Measurements from ENCODE around the gene SIDT2. TPM values are rescaled to one million over a fixed set of nuclear protein-coding genes. Genes with fewer than 3 reads are reported as not detected.

The SIDT2 gene
- total and polyA plus RNA-seq, 2 experiments from 2014 or later = 16.1 to 32.9 TPM

- H3K36me3 ChIP-seq = peaks cover 13% of the 10 kb centered on the region
- H3K9me3 ChIP-seq (ENCODE audit: low read depth) = no peaks in the 10 kb centered on the region
- H3K27ac ChIP-seq = no peak overlapping the region
- no peaks in the 10 kb centered on the region for H3K4me1 ChIP-seq (ENCODE audit: low read depth)
- H3K4me3 ChIP-seq = no peak overlapping the region
- no peak for DNase-seq (ENCODE audit: low read depth in 1 of 2, low spot score in 1 of 2)
- no peaks in the 10 kb centered on the region for H3K27me3 ChIP-seq
- no peak for TF ChIP-seq CTCF (IDR thresholded peaks at IDR 0.05; ENCODE audit: low read depth, low read length)
Observed at GRCh38 chr11:117188620-117189081, 10.1 kb downstream of the SIDT2 start.

GRCh38 chr11:117189191-117189940, 10.8 kb downstream of the SIDT2 start:
- TF ChIP-seq CTCF (IDR thresholded peaks at IDR 0.05; ENCODE audit: low read depth, low read length) = no peak
- H3K27me3 ChIP-seq = no peaks in the 10 kb centered on the region
- H3K9me3 ChIP-seq (ENCODE audit: low read depth) = no peaks in the 10 kb centered on the region
- peaks cover 10% of the 10 kb centered on the region for H3K36me3 ChIP-seq
- no peak for DNase-seq (ENCODE audit: low read depth in 1 of 2, low spot score in 1 of 2)
- no peak overlapping the region for H3K4me3 ChIP-seq
- no peaks in the 10 kb centered on the region for H3K4me1 ChIP-seq (ENCODE audit: low read depth)
- H3K27ac ChIP-seq = no peak overlapping the region

- Histone ChIP-seq H3K36me3 (peaks cover 12% of the 10 kb centered on the region), H3K27me3 (no peaks in the 10 kb centered on the region), H3K4me3 (no peak overlapping the region), H3K9me3 (ENCODE audit: low read depth) (no peaks in the 10 kb centered on the region), H3K4me1 (ENCODE audit: low read depth) (no peaks in the 10 kb centered on the region), H3K27ac (no peak overlapping the region)
- DNase-seq (ENCODE audit: low read depth in 1 of 2, low spot score in 1 of 2) = no peak
- no peak for TF ChIP-seq CTCF (IDR thresholded peaks at IDR 0.05; ENCODE audit: low read depth, low read length)
Observed at GRCh38 chr11:117189941-117190544, 11.5 kb downstream of the SIDT2 start.

GRCh38 chr11:117191680-117192400, 13.3 kb downstream of the SIDT2 start:
- peaks cover 12% of the 10 kb centered on the region for H3K36me3 ChIP-seq
- no peak for TF ChIP-seq CTCF (IDR thresholded peaks at IDR 0.05; ENCODE audit: low read depth, low read length)
- no peak overlapping the region for H3K27ac ChIP-seq
- no peak overlapping the region for H3K4me3 ChIP-seq
- no peaks in the 10 kb centered on the region for H3K4me1 ChIP-seq (ENCODE audit: low read depth)
- no peaks in the 10 kb centered on the region for H3K9me3 ChIP-seq (ENCODE audit: low read depth)
- no peak for DNase-seq (ENCODE audit: low read depth in 1 of 2, low spot score in 1 of 2)
- H3K27me3 ChIP-seq = no peaks in the 10 kb centered on the region

- H3K4me3 ChIP-seq = no peak overlapping the region
- no peaks in the 10 kb centered on the region for H3K9me3 ChIP-seq (ENCODE audit: low read depth)
- H3K4me1 ChIP-seq (ENCODE audit: low read depth) = no peaks in the 10 kb centered on the region
- no peak for DNase-seq (ENCODE audit: low read depth in 1 of 2, low spot score in 1 of 2)
- no peaks in the 10 kb centered on the region for H3K27me3 ChIP-seq
- H3K27ac ChIP-seq = no peak overlapping the region
- H3K36me3 ChIP-seq = peaks cover 12% of the 10 kb centered on the region
- TF ChIP-seq CTCF (IDR thresholded peaks at IDR 0.05; ENCODE audit: low read depth, low read length) = no peak
Observed at GRCh38 chr11:117192401-117192875, 13.9 kb downstream of the SIDT2 start.
